Mesothelial cell of epicardium (in vitro differentiated cells): ENCODE data around the gene SORBS1. TPM values are rescaled to one million over a fixed set of nuclear protein-coding genes. Genes with fewer than 3 reads are reported as not detected.

Experiments
- DNase-seq, 2 experiments: peaks; one replicate each; pipeline ENCODE4 v3.0.0; 2021; ENCODE audit warnings: low spot score in 2 of 2; ENCODE audit not compliant: unreplicated experiment in 2 of 2
- H3K27ac Mint-ChIP-seq: 2 replicates; pipeline ENCODE4 v1.8.0; 2021; ENCODE audit warnings: mixed read lengths
- H3K27me3 Mint-ChIP-seq: 2 replicates; pipeline ENCODE4 v1.8.0; 2021; ENCODE audit warnings: low read depth, mixed read lengths
- H3K36me3 Mint-ChIP-seq: 2 replicates; pipeline ENCODE4 v1.8.0; 2021; ENCODE audit warnings: mixed read lengths
- H3K4me1 Mint-ChIP-seq: 2 replicates; pipeline ENCODE4 v1.8.0; 2021; ENCODE audit warnings: mixed read lengths
- H3K4me3 Mint-ChIP-seq: 2 replicates; pipeline ENCODE4 v1.8.0; 2021; ENCODE audit warnings: mild to moderate bottlenecking, moderate library complexity, mixed read lengths
- H3K9me3 Mint-ChIP-seq: 2 replicates; pipeline ENCODE4 v1.8.0; 2021; ENCODE audit warnings: mixed read lengths
- CTCF ChIP-seq: fragments of 200-600 bp; sonication (generic); IDR thresholded peaks from one replicate; pipeline ENCODE4 v1.5.0; 2021; ENCODE audit warnings: antibody characterized with exemption; ENCODE audit not compliant: unreplicated experiment
- total RNA-seq: library from RNA; stranded (reverse); gene quantifications from 3 replicates; pipeline ENCODE4 v1.2.1, GENCODE V29; 2021

SORBS1 gene
- total RNA-seq, 1 donor from 2014 or later, result 24.9 TPM

GRCh38 chr10:95536017-95536416 is 25.2 kb downstream of the SORBS1 start:
- Mint-ChIP-seq H3K27me3 (no peaks in the 10 kb centered on the region), H3K4me1 (peaks cover 27% of the 10 kb centered on the region), H3K27ac (peak overlapping the region; percentile 92), H3K9me3 (no peaks in the 10 kb centered on the region), H3K4me3 (peak overlapping the region; percentile 6), H3K36me3 (no peaks in the 10 kb centered on the region)
- DNase-seq, result no peak
- no peak for TF ChIP-seq CTCF

- Mint-ChIP-seq H3K4me3 (no peak overlapping the region), H3K27ac (peak overlapping the region; percentile 92), H3K4me1 (peaks cover 27% of the 10 kb centered on the region), H3K36me3 (no peaks in the 10 kb centered on the region), H3K9me3 (no peaks in the 10 kb centered on the region), H3K27me3 (no peaks in the 10 kb centered on the region)
- no peak for DNase-seq
- no peak for TF ChIP-seq CTCF
These were observed 25.6 kb downstream of the SORBS1 start for GRCh38 chr10:95535526-95535925.

- no peak for TF ChIP-seq CTCF
- no peaks in the 10 kb centered on the region for H3K27me3 Mint-ChIP-seq
- peaks cover 25% of the 10 kb centered on the region for H3K4me1 Mint-ChIP-seq
- H3K27ac Mint-ChIP-seq, result no peak overlapping the region
- no peak for DNase-seq
- no peaks in the 10 kb centered on the region for H3K9me3 Mint-ChIP-seq
- no peak overlapping the region for H3K4me3 Mint-ChIP-seq
- H3K36me3 Mint-ChIP-seq, result no peaks in the 10 kb centered on the region
These were observed 27.6 kb downstream of the SORBS1 start for GRCh38 chr10:95533590-95533989.

- H3K4me3 Mint-ChIP-seq, result no peak overlapping the region
- no peaks in the 10 kb centered on the region for H3K36me3 Mint-ChIP-seq
- no peak overlapping the region for H3K27ac Mint-ChIP-seq
- H3K27me3 Mint-ChIP-seq, result no peaks in the 10 kb centered on the region
- H3K9me3 Mint-ChIP-seq, result no peaks in the 10 kb centered on the region
- peaks cover 25% of the 10 kb centered on the region for H3K4me1 Mint-ChIP-seq
- TF ChIP-seq CTCF, result no peak
- no peak for DNase-seq
These were observed 28.6 kb downstream of the SORBS1 start for GRCh38 chr10:95532536-95532935.

GRCh38 chr10:95531994-95532399 is 29.2 kb downstream of the SORBS1 start:
- Mint-ChIP-seq H3K27ac (no peak overlapping the region), H3K4me1 (peaks cover 19% of the 10 kb centered on the region), H3K4me3 (no peak overlapping the region), H3K36me3 (no peaks in the 10 kb centered on the region), H3K27me3 (no peaks in the 10 kb centered on the region), H3K9me3 (no peaks in the 10 kb centered on the region)
- DNase-seq, result no peak
- TF ChIP-seq CTCF, result no peak
